ENCODE measurements around the gene IQCF5.

DNA sequence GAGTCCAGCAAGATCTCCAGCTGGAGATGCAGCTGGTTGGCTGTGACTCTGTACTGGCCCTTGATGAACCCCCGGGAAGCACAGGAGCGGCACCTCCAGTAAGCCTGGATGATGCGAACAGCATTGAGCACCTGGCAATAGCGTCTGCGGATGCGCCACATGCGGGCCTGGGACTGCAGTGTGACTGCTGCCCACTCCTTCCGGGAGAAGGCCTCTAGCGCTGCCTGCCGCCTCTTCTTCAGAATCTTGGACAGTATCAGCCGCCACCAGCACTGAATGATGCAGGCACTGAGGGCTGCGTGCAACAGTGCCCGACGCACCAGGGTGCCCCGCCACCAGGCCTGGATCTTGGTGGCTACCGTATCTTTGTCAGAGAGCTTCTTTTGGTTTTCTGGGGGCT, 19.5 kb upstream of the IQCF5 start:
- TF ChIP-seq, protein P1, sequence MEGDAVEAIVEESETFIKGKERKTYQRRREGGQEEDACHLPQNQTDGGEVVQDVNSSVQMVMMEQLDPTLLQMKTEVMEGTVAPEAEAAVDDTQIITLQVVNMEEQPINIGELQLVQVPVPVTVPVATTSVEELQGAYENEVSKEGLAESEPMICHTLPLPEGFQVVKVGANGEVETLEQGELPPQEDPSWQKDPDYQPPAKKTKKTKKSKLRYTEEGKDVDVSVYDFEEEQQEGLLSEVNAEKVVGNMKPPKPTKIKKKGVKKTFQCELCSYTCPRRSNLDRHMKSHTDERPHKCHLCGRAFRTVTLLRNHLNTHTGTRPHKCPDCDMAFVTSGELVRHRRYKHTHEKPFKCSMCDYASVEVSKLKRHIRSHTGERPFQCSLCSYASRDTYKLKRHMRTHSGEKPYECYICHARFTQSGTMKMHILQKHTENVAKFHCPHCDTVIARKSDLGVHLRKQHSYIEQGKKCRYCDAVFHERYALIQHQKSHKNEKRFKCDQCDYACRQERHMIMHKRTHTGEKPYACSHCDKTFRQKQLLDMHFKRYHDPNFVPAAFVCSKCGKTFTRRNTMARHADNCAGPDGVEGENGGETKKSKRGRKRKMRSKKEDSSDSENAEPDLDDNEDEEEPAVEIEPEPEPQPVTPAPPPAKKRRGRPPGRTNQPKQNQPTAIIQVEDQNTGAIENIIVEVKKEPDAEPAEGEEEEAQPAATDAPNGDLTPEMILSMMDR (IDR thresholded peaks at IDR 0.05), result no peak
- no peak for TF ChIP-seq POLR2A (IDR thresholded peaks at IDR 0.05)

All from Peyer's patch (tissue), 4 donors.